Colonic mucosa (tissue), 4 donors: ENCODE results near the gene CPNE6. TPM values are rescaled to one million over a fixed set of nuclear protein-coding genes. Genes with fewer than 3 reads are reported as not detected.

Experiments used
- DNase-seq: peaks from one replicate; pipeline ENCODE4 v3.0.0-alpha.2; 2020
- H3K27ac ChIP-seq: fragments of 200-600 bp; one replicate; pipeline ENCODE4 v1.8.0; 2021
- H3K27me3 ChIP-seq: fragments of 200-600 bp; one replicate; pipeline ENCODE4 v1.8.0; 2021
- H3K36me3 ChIP-seq: fragments of 200-600 bp; one replicate; pipeline ENCODE4 v1.8.0; 2021
- H3K4me1 ChIP-seq: fragments of 200-600 bp; one replicate; pipeline ENCODE4 v1.8.0; 2021; ENCODE audit warnings: mild to moderate bottlenecking
- H3K4me3 ChIP-seq: fragments of 200-600 bp; one replicate; pipeline ENCODE4 v1.8.0; 2021
- H3K9ac ChIP-seq, 2 donors: one replicate each; pipeline ENCODE4 v1.7.0; 2013; ENCODE audit warnings: control low read depth in 2 of 2, low read depth in 2 of 2, low read length in 2 of 2
- H3K9me3 ChIP-seq: fragments of 200-600 bp; one replicate; pipeline ENCODE4 v1.8.0; 2021
- CTCF ChIP-seq: fragments of 200-600 bp; IDR thresholded peaks from one replicate; pipeline ENCODE4 v1.8.0; 2022; ENCODE audit warnings: antibody characterized with exemption, mild to moderate bottlenecking
- intact Hi-C: fragments of 100-400 bp; cut with DNase I; formaldehyde crosslinking; loops from one replicate; pipeline ENCODE4 v1.14.1; 2022
- total RNA-seq, 2 donors: library from RNA; stranded (reverse); fragmentation: NEBNext Ultra II Directional in 1 of 2; extraction: Animal tissue kit (Norgen Biotek cat#: 25700) in 1 of 2; gene quantifications; one replicate each; pipeline ENCODE4 v1.2.1, GENCODE V29; 2021
- donor health status: healthy.
- donor health status: DM: no; HTN: no; CAD: no.
- donor health status: DM: no; HTN: no; CAD: no.

CPNE6 gene
- total RNA-seq, 2 donors from 2014 or later = 0.45 TPM; not detected in 1

GRCh38 chr14:24113379-24113800 is 42.0 kb downstream of the CPNE6 start:
- Histone ChIP-seq H3K4me3 (peak overlapping the region; percentile 80), H3K9ac (peak overlapping the region; percentile 80 to 100), H3K27me3 (no peaks in the 10 kb centered on the region), H3K36me3 (peaks cover 2% of the 10 kb centered on the region), H3K27ac (peak overlapping the region; percentile 98), H3K9me3 (no peaks in the 10 kb centered on the region), H3K4me1 (peaks cover 6% of the 10 kb centered on the region)
- TF ChIP-seq CTCF = no peak
- intact Hi-C loops = no loop called here
- DNase-seq = no peak

- Histone ChIP-seq H3K27ac (peak overlapping the region; percentile 98), H3K9me3 (no peaks in the 10 kb centered on the region), H3K36me3 (peaks cover 8% of the 10 kb centered on the region), H3K27me3 (no peaks in the 10 kb centered on the region), H3K4me3 (peak overlapping the region; percentile 80), H3K4me1 (peaks cover 6% of the 10 kb centered on the region), H3K9ac (peak overlapping the region; percentile 80 to 100)
- intact Hi-C loops = loop anchor here (2.0 kb wide), 1 partner anchor 27 kb away; the partner anchor contains the start of gene EMC9
- no peak for TF ChIP-seq CTCF
- peak; percentile 94 for DNase-seq
Observed at GRCh38 chr14:24113801-24114531, 42.6 kb downstream of the CPNE6 start.

GRCh38 chr14:24114532-24115421 is 43.4 kb downstream of the CPNE6 start, which contains the start of the genes DCAF11 and NRL:
Gene DCAF11 (plus strand): TSS chr14:24114777. CDS start chr14:24115595, 818 bp downstream.
Gene NRL (minus strand): TSS chr14:24114949. CDS start chr14:24082848, 32,101 bp downstream.
- Histone ChIP-seq H3K36me3 (peaks cover 14% of the 10 kb centered on the region), H3K4me1 (peaks cover 6% of the 10 kb centered on the region), H3K9me3 (no peaks in the 10 kb centered on the region), H3K9ac (peak within 1 kb of the TSS; percentile 90 to 100), H3K27me3 (no peaks in the 10 kb centered on the region), H3K4me3 (peak within 1 kb of the TSS; percentile 80), H3K27ac (peak within 1 kb of the TSS; percentile 98)
- peak; percentile 99 for DNase-seq
- no peak for TF ChIP-seq CTCF
- intact Hi-C loops = loop anchor here (2.0 kb wide), 1 partner anchor 26 kb away; the partner anchor contains the start of gene EMC9

GRCh38 chr14:24115422-24116127 is 44.2 kb downstream of the CPNE6 start:
- peak overlapping the region; percentile 80 for H3K4me3 ChIP-seq
- H3K4me1 ChIP-seq = peaks cover 6% of the 10 kb centered on the region
- TF ChIP-seq CTCF = no peak
- intact Hi-C loops = loop anchor here (2.0 kb wide), 1 partner anchor 25 kb away; the partner anchor contains the start of gene EMC9
- peaks cover 17% of the 10 kb centered on the region for H3K36me3 ChIP-seq
- peak overlapping the region; percentile 90 to 100 for H3K9ac ChIP-seq
- H3K9me3 ChIP-seq = no peaks in the 10 kb centered on the region
- H3K27ac ChIP-seq = peak overlapping the region; percentile 98
- no peaks in the 10 kb centered on the region for H3K27me3 ChIP-seq
- no peak for DNase-seq
